A549 (cell line): ENCODE measurements around the gene ST14. TPM values are rescaled to one million over a fixed set of nuclear protein-coding genes. Genes with fewer than 3 reads are reported as not detected.

Source experiments
- ATAC-seq, 2 experiments: fragments of 200-7000 bp in 1 of 2; fragments of >200 bp in 1 of 2; cut with Nextera tagmentation in 1 of 2; cut with Tn5 transposase in 1 of 2; 3 replicates each; pipeline versions ENCODE4 v1.8.0 to v1.9.1; 2018 to 2020; ENCODE audit warnings: mild to moderate bottlenecking in 1 of 2, moderate library complexity in 1 of 2
- CTCF ChIA-PET: fragments of 300-600 bp; sonication (Branson Sonifier 250); formaldehyde crosslinking; extraction: SDS; loops from one replicate; lab custom pipeline; 2021; ENCODE audit warnings: antibody characterized with exemption, inconsistent platforms; lab: Yijun Ruan, JAX
- POLR2A ChIA-PET: fragments of 350-600 bp; formaldehyde crosslinking; extraction: SDS; loops from one replicate; lab custom pipeline; 2021; ENCODE audit warnings: antibody characterized with exemption, inconsistent platforms; lab: Yijun Ruan, JAX
- DNase-seq, 2 experiments: peaks; one replicate each; pipeline versions ENCODE4 v3.0.0 to v3.0.0-alpha.2; 2011 to 2016; ENCODE audit warnings: low read depth in 1 of 2, low spot score in 1 of 2
- FAIRE-seq: peaks from 2 replicates; lab custom pipeline; 2011; peaks lifted over from hg19 to GRCh38; lab: Jason Lieb, UNC
- H3K27ac ChIP-seq, 2 experiments: fragments of >200 bp; sonication (Bioruptor Twin); formaldehyde crosslinking; 3 replicates each; pipeline ENCODE4 v1.5.1; 2016 to 2017
- H3K4me1 ChIP-seq: fragments of >200 bp; sonication (Bioruptor Twin); formaldehyde crosslinking; 3 replicates; pipeline ENCODE4 v1.6.1; 2016
- H3K4me2 ChIP-seq: fragments of >200 bp; sonication (Bioruptor Twin); formaldehyde crosslinking; 3 replicates; pipeline ENCODE4 v1.6.1; 2016
- H3K4me3 ChIP-seq: fragments of >200 bp; sonication (Bioruptor Twin); formaldehyde crosslinking; 3 replicates; pipeline ENCODE4 v1.5.1; 2016
- H3K9me3 ChIP-seq: fragments of >200 bp; sonication (Bioruptor Twin); formaldehyde crosslinking; 3 replicates; pipeline ENCODE4 v1.6.1; 2016
- CBX2 ChIP-seq: fragments of 200-600 bp; sonication (generic); IDR thresholded peaks from 2 replicates; pipeline ENCODE4 v1.6.1; 2016; ENCODE audit warnings: low read depth, mild to moderate bottlenecking, borderline replicate concordance
- CEBPB ChIP-seq, 2 experiments: fragments of >200 bp in 1 of 2; sonication (Bioruptor Twin) in 1 of 2; formaldehyde crosslinking in 1 of 2; IDR thresholded peaks; 2 replicates each; pipeline ENCODE4 v1.6.1; 2012 to 2016
- CHD2 ChIP-seq: fragments of 150-350 bp; IDR thresholded peaks from 2 replicates; pipeline ENCODE4 v1.6.1; 2014; ENCODE audit warnings: low read length; ENCODE audit not compliant: partially characterized antibody
- CHD4 ChIP-seq: fragments of 200-600 bp; sonication (generic); IDR thresholded peaks from 2 replicates; pipeline ENCODE4 v1.6.1; 2016; ENCODE audit warnings: antibody characterized with exemption, mild to moderate bottlenecking, borderline replicate concordance
- FOSB ChIP-seq: fragments of 250-450 bp; sonication (Bioruptor Pico); IDR thresholded peaks from 2 replicates; pipeline ENCODE4 v1.5.0; 2020; ENCODE audit warnings: mild to moderate bottlenecking, moderate library complexity
- FOSL2 ChIP-seq, 2 experiments: fragments of 450-650 bp in 1 of 2; fragments of >200 bp in 1 of 2; sonication (Bioruptor Twin) in 1 of 2; formaldehyde crosslinking; IDR thresholded peaks; 2 replicates each; pipeline versions ENCODE4 v1.5.0 to v1.6.1; 2016 to 2020; ENCODE audit warnings: mild to moderate bottlenecking in 1 of 2, moderate library complexity in 1 of 2
- FOXS1 ChIP-seq: fragments of 250-450 bp; sonication (Bioruptor Pico); IDR thresholded peaks from 2 replicates; pipeline ENCODE4 v1.5.0; 2020; ENCODE audit warnings: mild to moderate bottlenecking, moderate library complexity
- HOXB5 ChIP-seq: fragments of 250-450 bp; sonication (Bioruptor Pico); IDR thresholded peaks from 2 replicates; pipeline ENCODE4 v1.5.0; 2020; ENCODE audit warnings: mild to moderate bottlenecking, moderate library complexity
- JUN ChIP-seq, 2 experiments: fragments of >200 bp; sonication (Bioruptor Twin); formaldehyde crosslinking; IDR thresholded peaks; 2 replicates in 1 of 2; 3 replicates in 1 of 2; pipeline ENCODE4 v1.6.1; 2016 to 2017
- JUNB ChIP-seq: fragments of >200 bp; sonication (Bioruptor Twin); formaldehyde crosslinking; IDR thresholded peaks from 2 replicates; pipeline ENCODE4 v1.6.1; 2016
- MAZ ChIP-seq: fragments of 150-350 bp; IDR thresholded peaks from 2 replicates; pipeline ENCODE4 v1.6.1; 2014; ENCODE audit warnings: antibody characterized with exemption, low read depth, low read length, borderline replicate concordance
- PHF8 ChIP-seq: fragments of 200-600 bp; sonication (generic); IDR thresholded peaks from 2 replicates; pipeline ENCODE4 v1.6.1; 2016; ENCODE audit warnings: low read depth, mild to moderate bottlenecking, antibody characterized with exemption, moderate library complexity, borderline replicate concordance
- POLR2A ChIP-seq: IDR thresholded peaks from 2 replicates; pipeline ENCODE4 v1.6.1; 2012; ENCODE audit warnings: mild to moderate bottlenecking, low read length
- RAD21 ChIP-seq, 2 experiments: fragments of >200 bp in 1 of 2; sonication (Bioruptor Twin) in 1 of 2; formaldehyde crosslinking in 1 of 2; IDR thresholded peaks in 1 of 2; conservative IDR thresholded peaks in 1 of 2; 2 replicates in 1 of 2; 3 replicates in 1 of 2; pipeline ENCODE4 v1.6.1; 2012 to 2018; ENCODE audit warnings: inconsistent platforms in 1 of 2
- RARB ChIP-seq: fragments of 250-450 bp; sonication (Bioruptor Pico); IDR thresholded peaks from 2 replicates; pipeline ENCODE4 v1.8.0; 2021; ENCODE audit warnings: mild to moderate bottlenecking, moderate library complexity
- RCOR1 ChIP-seq: fragments of 150-350 bp; IDR thresholded peaks from 2 replicates; pipeline ENCODE4 v1.6.1; 2014; ENCODE audit warnings: antibody characterized with exemption, low read length, low read depth
- TFCP2L1 ChIP-seq: fragments of 250-450 bp; sonication (Bioruptor Pico); IDR thresholded peaks from 2 replicates; pipeline ENCODE4 v1.5.0; 2021; ENCODE audit warnings: mild to moderate bottlenecking
- ZC3H11A ChIP-seq: fragments of 450-650 bp; IDR thresholded peaks from 2 replicates; pipeline ENCODE4 v1.6.1; 2014; ENCODE audit warnings: antibody characterized with exemption, mild to moderate bottlenecking
- WGBS: methylation state at CpG from one replicate; pipeline ENCODE4 v1.1.6; 2017; ENCODE audit errors: missing lambda C conversion rate; 5-methylcytosine and 5-hydroxymethylcytosine counted together
- polyA plus RNA-seq, 4 experiments: library from polyadenylated mRNA; depleted of rRNA in 3 of 4; stranded (reverse); fragments of >200 nt; fragmentation: RNase III in 1 of 4; extraction: RNeasy Plus Mini Kit Qiagen cat#74134 plus additional on column Dnase treatment in 1 of 4; gene quantifications; 2 replicates in 3 of 4; 3 replicates in 1 of 4; pipeline ENCODE4 v1.2.3, GENCODE V29; 2011 to 2017
- TF ChIP-seq, protein P1 (sequence below): IDR thresholded peaks from 2 replicates; pipeline ENCODE4 v1.6.1; 2012
- TF ChIP-seq, protein P2 (sequence below): fragments of >200 bp; sonication (Bioruptor Twin); formaldehyde crosslinking; IDR thresholded peaks from 2 replicates; pipeline ENCODE4 v1.6.1; 2016
- TF ChIP-seq, protein P3 (sequence below): fragments of 250-450 bp; sonication (Bioruptor Pico); IDR thresholded peaks from 2 replicates; pipeline ENCODE4 v1.5.0; 2020; ENCODE audit warnings: low read depth, mild to moderate bottlenecking, moderate library complexity
- TF ChIP-seq, protein P4 (sequence below): fragments of >200 bp; sonication (Bioruptor Twin); formaldehyde crosslinking; IDR thresholded peaks from 3 replicates; pipeline ENCODE4 v1.5.1; 2016
- TF ChIP-seq, protein P5 (sequence below): fragments of >200 bp; sonication (Bioruptor Twin); formaldehyde crosslinking; IDR thresholded peaks from 3 replicates; pipeline ENCODE4 v1.6.1; 2016

ST14 gene
- polyA plus RNA-seq, 2 of the 4 experiments (the other 2 are of a cell fraction): 0.05 to 0.17 TPM

DNA sequence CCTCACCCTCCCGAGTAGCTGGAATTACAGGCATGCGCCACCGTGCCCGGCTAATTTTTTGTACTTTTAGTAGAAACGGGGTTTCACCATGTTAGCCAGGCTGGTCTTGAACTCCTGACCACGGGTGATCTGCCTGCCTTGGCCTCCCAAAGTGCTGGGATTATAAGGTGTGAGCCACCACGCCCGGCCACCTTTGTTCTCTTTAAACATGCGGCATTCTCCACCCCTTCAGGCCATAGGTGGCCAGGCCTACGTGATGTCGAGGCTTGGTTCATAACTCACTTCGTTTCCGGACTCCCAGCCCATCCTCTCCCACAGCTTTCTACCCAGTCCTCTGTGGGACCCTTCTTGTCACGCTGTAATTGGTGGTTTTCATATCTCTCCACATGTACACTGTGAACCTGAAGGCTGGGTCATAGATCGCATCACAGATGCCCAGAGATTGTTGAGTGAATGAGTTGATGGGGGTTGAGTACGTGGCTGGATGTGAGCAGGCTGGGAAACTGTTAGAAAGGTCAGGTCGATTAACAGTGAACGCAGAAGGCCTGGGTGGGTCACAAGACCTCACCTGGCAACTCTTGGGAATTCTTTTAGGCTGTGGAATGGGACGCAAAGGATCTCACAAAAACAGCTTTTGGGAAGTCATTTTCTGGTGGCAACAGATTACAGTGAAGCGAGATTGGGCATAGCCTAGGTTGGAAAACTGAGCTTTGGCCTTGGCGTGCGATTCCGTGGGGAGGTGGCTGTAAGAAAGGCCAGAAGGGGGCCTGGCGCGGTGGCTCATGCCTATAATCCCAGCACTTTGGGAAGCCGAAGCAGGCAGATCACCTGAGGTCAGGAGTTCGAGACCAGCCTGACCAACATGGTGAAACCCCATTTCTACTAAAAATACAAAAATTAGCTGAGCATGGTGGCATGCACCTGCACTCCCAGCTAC lies 44.5 kb downstream of the ST14 start (continued):
- TF ChIP-seq FOSL2 (IDR thresholded peaks at IDR 0.05) (no peak), FOSL2 (CRISPR knock-in tag; IDR thresholded peaks at IDR 0.05) (no peak), RARB (CRISPR knock-in tag) (no peak), CHD4 (no peak), PHF8 (no peak)
- TF ChIP-seq, protein P1, sequence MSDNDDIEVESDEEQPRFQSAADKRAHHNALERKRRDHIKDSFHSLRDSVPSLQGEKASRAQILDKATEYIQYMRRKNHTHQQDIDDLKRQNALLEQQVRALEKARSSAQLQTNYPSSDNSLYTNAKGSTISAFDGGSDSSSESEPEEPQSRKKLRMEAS: no peak

DNA sequence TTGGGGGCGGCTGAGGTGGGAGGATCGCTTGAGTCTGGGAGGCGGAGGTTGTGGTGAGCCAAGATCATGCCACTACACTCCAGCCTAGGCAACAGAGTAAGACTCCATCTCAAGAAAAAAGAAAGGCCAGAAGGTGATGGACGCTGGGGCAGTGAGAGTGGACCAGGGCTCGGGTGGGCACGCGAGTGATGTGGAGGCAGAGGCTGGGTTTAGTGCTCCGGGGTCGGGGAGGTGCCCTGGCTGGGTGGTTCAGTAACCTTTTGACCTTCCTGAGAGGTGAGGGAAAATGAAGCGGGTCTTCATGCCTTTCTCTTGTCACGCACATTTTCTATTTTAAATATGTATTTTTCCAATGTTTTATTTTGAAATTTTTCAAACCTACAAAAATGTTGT lies 45.1 kb downstream of the ST14 start:
- Histone ChIP-seq H3K27ac (no peak overlapping the region), H3K9me3 (no peaks in the 10 kb centered on the region), H3K4me2 (no peak overlapping the region), H3K4me3 (no peak overlapping the region), H3K4me1 (no peaks in the 10 kb centered on the region)
- FAIRE-seq (no peak), DNase-seq (no peak), ATAC-seq (no peak)
- 73% methylated on average over 10 of the region's 11 CpGs for WGBS
- TF ChIP-seq, protein P2, sequence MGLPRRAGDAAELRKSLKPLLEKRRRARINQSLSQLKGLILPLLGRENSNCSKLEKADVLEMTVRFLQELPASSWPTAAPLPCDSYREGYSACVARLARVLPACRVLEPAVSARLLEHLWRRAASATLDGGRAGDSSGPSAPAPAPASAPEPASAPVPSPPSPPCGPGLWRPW: no peak
- TF ChIP-seq HOXB5 (CRISPR knock-in tag): no peak
- TF ChIP-seq, protein P3, sequence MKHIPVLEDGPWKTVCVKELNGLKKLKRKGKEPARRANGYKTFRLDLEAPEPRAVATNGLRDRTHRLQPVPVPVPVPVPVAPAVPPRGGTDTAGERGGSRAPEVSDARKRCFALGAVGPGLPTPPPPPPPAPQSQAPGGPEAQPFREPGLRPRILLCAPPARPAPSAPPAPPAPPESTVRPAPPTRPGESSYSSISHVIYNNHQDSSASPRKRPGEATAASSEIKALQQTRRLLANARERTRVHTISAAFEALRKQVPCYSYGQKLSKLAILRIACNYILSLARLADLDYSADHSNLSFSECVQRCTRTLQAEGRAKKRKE: no peak
- TF ChIP-seq, protein P4, sequence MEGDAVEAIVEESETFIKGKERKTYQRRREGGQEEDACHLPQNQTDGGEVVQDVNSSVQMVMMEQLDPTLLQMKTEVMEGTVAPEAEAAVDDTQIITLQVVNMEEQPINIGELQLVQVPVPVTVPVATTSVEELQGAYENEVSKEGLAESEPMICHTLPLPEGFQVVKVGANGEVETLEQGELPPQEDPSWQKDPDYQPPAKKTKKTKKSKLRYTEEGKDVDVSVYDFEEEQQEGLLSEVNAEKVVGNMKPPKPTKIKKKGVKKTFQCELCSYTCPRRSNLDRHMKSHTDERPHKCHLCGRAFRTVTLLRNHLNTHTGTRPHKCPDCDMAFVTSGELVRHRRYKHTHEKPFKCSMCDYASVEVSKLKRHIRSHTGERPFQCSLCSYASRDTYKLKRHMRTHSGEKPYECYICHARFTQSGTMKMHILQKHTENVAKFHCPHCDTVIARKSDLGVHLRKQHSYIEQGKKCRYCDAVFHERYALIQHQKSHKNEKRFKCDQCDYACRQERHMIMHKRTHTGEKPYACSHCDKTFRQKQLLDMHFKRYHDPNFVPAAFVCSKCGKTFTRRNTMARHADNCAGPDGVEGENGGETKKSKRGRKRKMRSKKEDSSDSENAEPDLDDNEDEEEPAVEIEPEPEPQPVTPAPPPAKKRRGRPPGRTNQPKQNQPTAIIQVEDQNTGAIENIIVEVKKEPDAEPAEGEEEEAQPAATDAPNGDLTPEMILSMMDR: no peak
- no peak for TF ChIP-seq MAZ
- no peak for TF ChIP-seq PHF8
- TF ChIP-seq CEBPB (IDR thresholded peaks at IDR 0.05): no peak
- TF ChIP-seq JUN (IDR thresholded peaks at IDR 0.05): no peak
- TF ChIP-seq RCOR1: no peak
- no peak for TF ChIP-seq FOSB
- no peak for TF ChIP-seq JUNB
- no peak for TF ChIP-seq CBX2
- TF ChIP-seq RAD21 (conservative IDR thresholded peaks at IDR 0.05 in 1 of 2, IDR thresholded peaks at IDR 0.05 in 1 of 2): no peak
- no peak for TF ChIP-seq ZC3H11A
- TF ChIP-seq, protein P5, sequence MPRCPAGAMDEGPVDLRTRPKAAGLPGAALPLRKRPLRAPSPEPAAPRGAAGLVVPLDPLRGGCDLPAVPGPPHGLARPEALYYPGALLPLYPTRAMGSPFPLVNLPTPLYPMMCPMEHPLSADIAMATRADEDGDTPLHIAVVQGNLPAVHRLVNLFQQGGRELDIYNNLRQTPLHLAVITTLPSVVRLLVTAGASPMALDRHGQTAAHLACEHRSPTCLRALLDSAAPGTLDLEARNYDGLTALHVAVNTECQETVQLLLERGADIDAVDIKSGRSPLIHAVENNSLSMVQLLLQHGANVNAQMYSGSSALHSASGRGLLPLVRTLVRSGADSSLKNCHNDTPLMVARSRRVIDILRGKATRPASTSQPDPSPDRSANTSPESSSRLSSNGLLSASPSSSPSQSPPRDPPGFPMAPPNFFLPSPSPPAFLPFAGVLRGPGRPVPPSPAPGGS: no peak
- TF ChIP-seq FOXS1 (CRISPR knock-in tag): no peak
- TF ChIP-seq FOSL2 (IDR thresholded peaks at IDR 0.05): no peak
- no peak for TF ChIP-seq FOSL2 (CRISPR knock-in tag; IDR thresholded peaks at IDR 0.05)
- TF ChIP-seq POLR2A: no peak
- TF ChIP-seq TFCP2L1: no peak
- TF ChIP-seq CHD2: no peak
- ChIA-PET POLR2A (no interaction called here), CTCF (interaction anchor here (1.4 kb wide), 1 partner anchor 8 kb away, joined by 4 read pairs; no protein-coding TSS in a partner anchor)
